Activated CD8-positive, alpha-beta memory T cell treated with anti-CD3 and anti-CD28 coated beads, Interleukin-2, amount 50 U/mL, for 48 hours (primary cell): ENCODE data around the gene VOPP1.

Source experiments
- DNase-seq: peaks from one replicate; pipeline ENCODE4 v3.0.0-alpha.2; 2020

The VOPP1 gene

GRCh38 chr7:55507743-55508142, 64.6 kb downstream of the VOPP1 start:
- DNase-seq: no peak

- DNase-seq: no peak
Measured at GRCh38 chr7:55504967-55505658, 67.2 kb downstream of the VOPP1 start.

- no peak for DNase-seq
Measured at GRCh38 chr7:55504093-55504859, 68.0 kb downstream of the VOPP1 start.

GRCh38 chr7:55502858-55503440, 69.4 kb downstream of the VOPP1 start:
- DNase-seq: no peak

GRCh38 chr7:55502124-55502857, 70.0 kb downstream of the VOPP1 start:
- no peak for DNase-seq

GRCh38 chr7:55501611-55502010, 70.7 kb downstream of the VOPP1 start:
- no peak for DNase-seq

GRCh38 chr7:55500117-55500756, 72.1 kb downstream of the VOPP1 start:
- DNase-seq: no peak

GRCh38 chr7:55499591-55499990, 72.7 kb downstream of the VOPP1 start:
- DNase-seq: no peak

GRCh38 chr7:55498770-55499169, 73.5 kb downstream of the VOPP1 start:
- no peak for DNase-seq

GRCh38 chr7:55498142-55498541, 74.2 kb downstream of the VOPP1 start:
- no peak for DNase-seq

- no peak for DNase-seq
Measured at GRCh38 chr7:55497521-55497920, 74.8 kb downstream of the VOPP1 start.

GRCh38 chr7:55496906-55497305, 75.4 kb downstream of the VOPP1 start:
- DNase-seq: no peak

- DNase-seq: no peak
Measured at GRCh38 chr7:55494951-55495350, 77.4 kb downstream of the VOPP1 start.

GRCh38 chr7:55493408-55493807, 78.9 kb downstream of the VOPP1 start:
- DNase-seq: no peak

- DNase-seq: no peak
Measured at GRCh38 chr7:55491346-55491745, 81.0 kb downstream of the VOPP1 start.

- no peak for DNase-seq
Measured at GRCh38 chr7:55490099-55490498, 82.2 kb downstream of the VOPP1 start.

GRCh38 chr7:55489552-55489951, 82.8 kb downstream of the VOPP1 start:
- DNase-seq: no peak

GRCh38 chr7:55488804-55489340, 83.4 kb downstream of the VOPP1 start:
- DNase-seq: no peak

GRCh38 chr7:55488216-55488615, 84.1 kb downstream of the VOPP1 start:
- no peak for DNase-seq

- DNase-seq: no peak
Measured at GRCh38 chr7:55486991-55487390, 85.3 kb downstream of the VOPP1 start.

- no peak for DNase-seq
Measured at GRCh38 chr7:55486192-55486590, 86.1 kb downstream of the VOPP1 start.

GRCh38 chr7:55485501-55486191, 86.7 kb downstream of the VOPP1 start:
- peak; percentile 29 for DNase-seq
